ENCODE measurements around the gene GDAP1L1.

GDAP1L1 gene

GRCh38 chr20:44247131-44247571 lies at the start of gene GDAP1L1:
Gene GDAP1L1 (plus strand): TSS chr20:44247308. CDS start chr20:44247335, 27 bp downstream.
- no peak for DNase-seq

- DNase-seq, result no peak
Measured at GRCh38 chr20:44198872-44199271, 48.2 kb upstream of the GDAP1L1 start.

- DNase-seq, result no peak
Measured at GRCh38 chr20:44199877-44200276, 47.2 kb upstream of the GDAP1L1 start.

GRCh38 chr20:44200371-44200770 lies 46.7 kb upstream of the GDAP1L1 start:
- no peak for DNase-seq

GRCh38 chr20:44200983-44201382 lies 46.1 kb upstream of the GDAP1L1 start:
- no peak for DNase-seq

- no peak for DNase-seq
Measured at GRCh38 chr20:44203161-44203560, 43.9 kb upstream of the GDAP1L1 start.

- DNase-seq, result no peak
Measured at GRCh38 chr20:44204156-44204831, 42.8 kb upstream of the GDAP1L1 start.

- no peak for DNase-seq
Measured at GRCh38 chr20:44204832-44205215, 42.3 kb upstream of the GDAP1L1 start.

- DNase-seq, result no peak
Measured at GRCh38 chr20:44206132-44206531, 41.0 kb upstream of the GDAP1L1 start.

- DNase-seq, result no peak
Measured at GRCh38 chr20:44207126-44207723, 39.9 kb upstream of the GDAP1L1 start.

GRCh38 chr20:44208165-44208564 lies 38.9 kb upstream of the GDAP1L1 start:
- DNase-seq, result no peak

- DNase-seq, result no peak
Measured at GRCh38 chr20:44208770-44209169, 38.3 kb upstream of the GDAP1L1 start.

GRCh38 chr20:44209686-44210405 lies 37.3 kb upstream of the GDAP1L1 start:
- no peak for DNase-seq

- DNase-seq, result peak; percentile 98
Measured at GRCh38 chr20:44210406-44211176, 36.5 kb upstream of the GDAP1L1 start, which contains the start of gene OSER1. Gene OSER1 (minus strand): TSS chr20:44210771. CDS start chr20:44206957, 3,814 bp downstream.

- DNase-seq, result no peak
Measured at GRCh38 chr20:44211177-44212039, 35.7 kb upstream of the GDAP1L1 start.

GRCh38 chr20:44212792-44213191 lies 34.3 kb upstream of the GDAP1L1 start:
- no peak for DNase-seq

- DNase-seq, result peak; percentile 79
Measured at GRCh38 chr20:44215125-44215524, 32.0 kb upstream of the GDAP1L1 start.

GRCh38 chr20:44217342-44218092 lies 29.6 kb upstream of the GDAP1L1 start:
- DNase-seq, result peak; percentile 37

GRCh38 chr20:44218446-44218845 lies 28.7 kb upstream of the GDAP1L1 start:
- no peak for DNase-seq

- no peak for DNase-seq
Measured at GRCh38 chr20:44219170-44219730, 27.9 kb upstream of the GDAP1L1 start.

GRCh38 chr20:44219791-44220190 lies 27.3 kb upstream of the GDAP1L1 start:
- no peak for DNase-seq

Data from femur (tissue), 1 donor.